Kidney (tissue), 14 donors: Measurements from ENCODE around the gene HJURP. TPM values are rescaled to one million over a fixed set of nuclear protein-coding genes. Genes with fewer than 3 reads are reported as not detected.

Experiments used
- DNase-seq, 5 donors: peaks; one replicate each; pipeline ENCODE4 v3.0.0-alpha.2; 2013 to 2020
- FAIRE-seq: peaks from 2 replicates; lab custom pipeline; 2012; peaks lifted over from hg19 to GRCh38; lab: Jason Lieb, UNC
- H3K27ac ChIP-seq, 2 donors: one replicate each; pipeline ENCODE4 v1.7.0; 2013; ENCODE audit warnings: low read depth in 2 of 2, low read length in 2 of 2, inconsistent platforms in 1 of 2
- H3K27me3 ChIP-seq: one replicate; pipeline ENCODE4 v1.7.1; 2013; ENCODE audit warnings: low read length, inconsistent platforms; ENCODE audit not compliant: control insufficient read depth, insufficient read depth
- H3K36me3 ChIP-seq, 3 donors: one replicate each; pipeline versions ENCODE4 v1.7.0 to v1.7.1; 2013; ENCODE audit warnings: low read length in 3 of 3, control low read depth in 1 of 3, inconsistent platforms in 1 of 3; ENCODE audit not compliant: insufficient read depth in 3 of 3, control insufficient read depth in 2 of 3
- H3K4me1 ChIP-seq, 3 donors: one replicate each; pipeline versions ENCODE4 v1.7.0 to v1.7.1; 2013; ENCODE audit warnings: low read length in 3 of 3, inconsistent platforms in 1 of 3, low read depth in 1 of 3; ENCODE audit not compliant: control insufficient read depth in 2 of 3, insufficient read depth in 2 of 3
- H3K4me3 ChIP-seq, 3 donors: one replicate each; pipeline versions ENCODE4 v1.7.0 to v1.8.1; 2013; ENCODE audit warnings: low read length in 3 of 3, control low read depth in 1 of 3, inconsistent platforms in 1 of 3
- H3K9ac ChIP-seq, 3 donors: one replicate each; pipeline versions ENCODE4 v1.7.0 to v1.7.1; 2013; ENCODE audit warnings: low read length in 3 of 3, control low read depth in 1 of 3, inconsistent platforms in 1 of 3
- H3K9me3 ChIP-seq, 3 donors: one replicate each; pipeline versions ENCODE4 v1.7.0 to v1.7.1; 2013; ENCODE audit warnings: low read length in 3 of 3, control low read depth in 1 of 3, inconsistent platforms in 1 of 3; ENCODE audit not compliant: control insufficient read depth in 2 of 3, insufficient read depth in 1 of 3
- intact Hi-C: fragments of 100-400 bp; cut with DNase I; formaldehyde crosslinking; loops from one replicate; pipeline ENCODE4 v1.11.1; 2022
- polyA plus RNA-seq: library from polyadenylated mRNA; stranded (reverse); fragments of 350-450 nt; fragmentation: Illumina TruSeq; extraction: RNeasy Lipid Tissue Mini Kit (QIAGEN cat#74804); gene quantifications from one replicate; pipeline ENCODE4 v1.2.3, GENCODE V29; 2014; ENCODE audit warnings: low read depth, low replicate concordance; ENCODE audit not compliant: insufficient read depth
- total RNA-seq: library from RNA; stranded (reverse); fragmentation: NEBNext Ultra II Directional; extraction: Animal tissue kit (Norgen Biotek cat#: 25700); gene quantifications from one replicate; pipeline ENCODE4 v1.2.1, GENCODE V29; 2021
- TF ChIP-seq, protein P1 (sequence below): IDR thresholded peaks from 3 replicates; pipeline ENCODE4 v1.5.1; 2012; ENCODE audit warnings: mild to moderate bottlenecking, moderate library complexity, borderline replicate concordance; ENCODE audit not compliant: insufficient read depth; ENCODE audit errors: extremely low read depth
- donor health status: control.
- donor health status: control.
- donor health status: control.
- donor health status: control.
- donor health status: control.
- donor health status: DM: yes; HTN: yes; CAD: no.
- donor health status: Normal renal cell carcinoma (clear cell type).

The HJURP gene
- total and polyA plus RNA-seq, 2 donors from 2014 or later = 0.94 TPM; not detected in 1

DNA sequence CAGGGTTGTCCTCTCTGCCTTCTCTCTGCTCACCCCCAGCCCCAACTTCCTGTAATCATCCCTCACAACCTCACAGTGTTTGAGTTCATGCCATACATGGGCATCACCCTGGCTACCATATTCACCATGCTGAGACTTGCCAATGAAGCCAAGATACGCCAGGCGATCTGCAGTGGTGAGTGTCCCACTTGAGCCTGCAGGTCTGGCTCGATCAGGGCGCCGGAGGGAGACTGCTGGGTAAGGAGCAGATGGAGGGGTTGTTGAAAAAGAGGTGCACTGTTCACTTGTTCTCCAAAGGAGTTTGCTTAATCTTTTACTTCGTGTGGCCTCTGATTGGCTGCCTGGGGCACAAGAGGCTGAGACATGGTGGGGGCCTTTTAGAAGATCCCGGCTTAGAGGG lies 61.6 kb downstream of the HJURP start:
- H3K9me3 ChIP-seq = no peaks in the 10 kb centered on the region
- H3K27me3 ChIP-seq = no peaks in the 10 kb centered on the region
- TF ChIP-seq, protein P1, sequence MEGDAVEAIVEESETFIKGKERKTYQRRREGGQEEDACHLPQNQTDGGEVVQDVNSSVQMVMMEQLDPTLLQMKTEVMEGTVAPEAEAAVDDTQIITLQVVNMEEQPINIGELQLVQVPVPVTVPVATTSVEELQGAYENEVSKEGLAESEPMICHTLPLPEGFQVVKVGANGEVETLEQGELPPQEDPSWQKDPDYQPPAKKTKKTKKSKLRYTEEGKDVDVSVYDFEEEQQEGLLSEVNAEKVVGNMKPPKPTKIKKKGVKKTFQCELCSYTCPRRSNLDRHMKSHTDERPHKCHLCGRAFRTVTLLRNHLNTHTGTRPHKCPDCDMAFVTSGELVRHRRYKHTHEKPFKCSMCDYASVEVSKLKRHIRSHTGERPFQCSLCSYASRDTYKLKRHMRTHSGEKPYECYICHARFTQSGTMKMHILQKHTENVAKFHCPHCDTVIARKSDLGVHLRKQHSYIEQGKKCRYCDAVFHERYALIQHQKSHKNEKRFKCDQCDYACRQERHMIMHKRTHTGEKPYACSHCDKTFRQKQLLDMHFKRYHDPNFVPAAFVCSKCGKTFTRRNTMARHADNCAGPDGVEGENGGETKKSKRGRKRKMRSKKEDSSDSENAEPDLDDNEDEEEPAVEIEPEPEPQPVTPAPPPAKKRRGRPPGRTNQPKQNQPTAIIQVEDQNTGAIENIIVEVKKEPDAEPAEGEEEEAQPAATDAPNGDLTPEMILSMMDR = no peak
- no peak overlapping the region for H3K27ac ChIP-seq
- no peaks in the 10 kb centered on the region for H3K36me3 ChIP-seq
- no peaks in the 10 kb centered on the region for H3K4me1 ChIP-seq
- FAIRE-seq (no peak), DNase-seq (peak in 1 of 5 donors; percentile 15)
- no peak overlapping the region for H3K9ac ChIP-seq
- intact Hi-C loops = no loop called here
- no peak overlapping the region for H3K4me3 ChIP-seq

DNA sequence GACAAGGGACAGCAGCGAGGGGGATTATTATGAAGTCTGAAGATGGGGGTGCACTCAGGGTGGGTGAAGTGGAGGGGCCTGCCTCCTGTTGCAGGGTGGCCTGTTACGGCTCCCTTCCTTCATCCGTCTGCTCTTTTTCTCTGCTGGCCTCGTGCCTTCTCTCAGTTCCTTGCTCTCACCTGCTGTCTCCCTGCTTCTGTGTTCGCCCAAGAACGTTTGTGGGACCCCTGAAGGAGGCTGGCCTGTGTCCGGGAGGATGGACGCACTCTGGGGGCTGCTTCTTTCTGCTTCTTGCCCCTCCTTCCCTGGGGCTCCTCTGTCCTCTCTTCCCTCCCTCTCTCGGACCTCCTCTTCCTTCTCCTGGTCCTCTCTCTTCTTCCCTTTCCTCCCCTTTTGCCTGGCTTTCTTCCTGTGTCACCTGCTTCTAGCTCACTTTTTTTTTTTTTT lies 62.4 kb downstream of the HJURP start:
- intact Hi-C loops = no loop called here
- H3K36me3 ChIP-seq = no peaks in the 10 kb centered on the region
- no peaks in the 10 kb centered on the region for H3K9me3 ChIP-seq
- TF ChIP-seq, protein P1 = no peak
- no peaks in the 10 kb centered on the region for H3K4me1 ChIP-seq
- no peak overlapping the region for H3K4me3 ChIP-seq
- no peak overlapping the region for H3K9ac ChIP-seq
- no peak for DNase-seq
- FAIRE-seq = no peak
- no peak overlapping the region for H3K27ac ChIP-seq
- no peaks in the 10 kb centered on the region for H3K27me3 ChIP-seq

DNA sequence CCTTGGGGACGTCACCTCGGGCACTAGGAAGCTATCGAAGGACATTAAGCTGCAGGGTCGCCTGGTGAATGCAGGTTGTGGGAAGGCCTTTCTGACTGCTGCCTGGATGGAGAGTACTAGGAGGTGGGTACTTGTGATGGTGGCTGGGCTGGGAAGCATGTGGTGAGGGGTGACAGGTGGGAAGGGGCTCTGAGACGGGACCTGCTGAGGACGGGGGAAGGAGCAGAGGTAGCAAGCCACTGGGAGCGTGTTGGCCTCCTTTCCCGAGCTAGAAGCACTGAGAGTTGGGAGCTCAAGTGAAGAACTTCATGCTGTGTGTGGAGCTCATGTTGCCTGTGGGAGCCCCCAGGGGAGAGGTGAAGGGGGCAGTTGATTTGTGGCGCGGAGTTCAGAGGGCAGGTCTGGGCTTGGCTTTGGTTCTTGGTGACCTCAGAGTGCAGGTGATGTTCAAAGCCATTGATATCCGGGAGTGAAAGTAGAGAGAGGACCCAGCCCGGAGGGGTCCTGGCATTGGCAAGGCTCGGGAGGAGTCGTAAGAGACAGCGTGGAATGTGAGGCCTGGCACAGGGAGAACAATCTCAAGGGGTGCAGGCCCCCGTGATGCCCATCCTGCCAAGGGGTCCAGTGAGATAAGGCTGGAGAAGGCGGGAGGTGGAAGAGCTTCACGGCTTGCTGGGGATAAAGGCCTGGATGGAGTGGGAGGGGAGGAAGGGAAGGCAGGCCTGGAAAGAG lies 63.0 kb downstream of the HJURP start:
- Histone ChIP-seq H3K9ac (no peak overlapping the region), H3K27ac (no peak overlapping the region), H3K27me3 (no peaks in the 10 kb centered on the region), H3K9me3 (no peaks in the 10 kb centered on the region), H3K36me3 (no peaks in the 10 kb centered on the region), H3K4me3 (no peak overlapping the region), H3K4me1 (no peaks in the 10 kb centered on the region)
- intact Hi-C loops = no loop called here
- no peak for DNase-seq
- TF ChIP-seq, protein P1 = no peak
- no peak for FAIRE-seq

DNA sequence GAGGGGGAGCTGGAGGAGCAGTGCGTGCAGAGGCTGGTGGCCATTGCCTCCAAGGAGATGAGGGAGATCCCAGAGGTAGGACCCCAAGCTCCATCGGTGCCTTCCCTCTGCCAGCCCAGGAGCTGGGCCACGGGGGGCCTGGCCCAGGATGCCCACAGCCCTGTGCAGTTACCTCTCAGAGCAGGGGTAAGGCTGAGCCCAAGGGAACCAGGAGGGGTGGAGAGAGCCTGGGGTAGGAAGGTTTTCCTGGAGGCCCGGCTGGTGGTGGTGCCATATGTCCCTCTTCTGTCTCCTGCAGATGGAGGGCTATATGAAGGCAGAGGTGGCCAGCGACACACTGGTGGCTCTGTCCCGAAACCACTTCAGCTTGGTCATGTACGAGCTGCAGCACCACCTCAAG lies 64.8 kb downstream of the HJURP start:
- FAIRE-seq = no peak

More for the DNA sequence above, 64.8 kb downstream of the HJURP start:
- H3K36me3 ChIP-seq = no peaks in the 10 kb centered on the region
- H3K4me3 ChIP-seq = no peak overlapping the region
- TF ChIP-seq, protein P1 = no peak
- no peaks in the 10 kb centered on the region for H3K9me3 ChIP-seq
- H3K27me3 ChIP-seq = no peaks in the 10 kb centered on the region
- intact Hi-C loops = no loop called here
- H3K27ac ChIP-seq = no peak overlapping the region
- no peak overlapping the region for H3K9ac ChIP-seq
- no peaks in the 10 kb centered on the region for H3K4me1 ChIP-seq
- no peak for DNase-seq
